ACC112 (cell line): ENCODE measurements around the gene MAGEB3.

Experiments
- H2AFZ ChIP-seq: fragments of 200-600 bp; sonication (generic); one replicate; pipeline ENCODE4 v1.6.0; 2017; ENCODE audit warnings: antibody characterized with exemption, low read length; ENCODE audit not compliant: unreplicated experiment
- H3K27ac ChIP-seq: fragments of 200-600 bp; sonication (generic); 2 replicates; pipeline ENCODE4 v1.5.1; 2014; ENCODE audit warnings: low read depth, mild to moderate bottlenecking, antibody characterized with exemption, low read length, moderate library complexity
- H3K27me3 ChIP-seq: fragments of 200-600 bp; sonication (generic); 2 replicates; pipeline ENCODE4 v1.6.1; 2014; ENCODE audit warnings: mild to moderate bottlenecking, antibody characterized with exemption, low read length, moderate library complexity, mixed read lengths; ENCODE audit not compliant: insufficient read depth
- H3K36me3 ChIP-seq: fragments of 200-600 bp; sonication (generic); 2 replicates; pipeline ENCODE4 v1.6.1; 2016; ENCODE audit warnings: mild to moderate bottlenecking, antibody characterized with exemption, low read length, moderate library complexity, mixed read lengths; ENCODE audit not compliant: insufficient read depth
- H3K4me1 ChIP-seq: fragments of 200-600 bp; sonication (generic); one replicate; pipeline ENCODE4 v1.6.1; 2016; ENCODE audit warnings: low read length, mixed read lengths; ENCODE audit not compliant: insufficient read depth, unreplicated experiment, control insufficient read depth
- H3K4me3 ChIP-seq: fragments of 200-600 bp; sonication (generic); 2 replicates; pipeline ENCODE4 v1.5.1; 2014; ENCODE audit warnings: mild to moderate bottlenecking, low read depth, low read length
- H3K79me2 ChIP-seq: fragments of 200-600 bp; sonication (generic); one replicate; pipeline ENCODE4 v1.6.0; 2016; ENCODE audit warnings: low read length; ENCODE audit not compliant: control insufficient read depth, unreplicated experiment, insufficient read depth

MAGEB3 gene

GRCh38 chrX:30224536-30224935 lies 5.9 kb upstream of the MAGEB3 start:
- H2AFZ ChIP-seq, result no peak overlapping the region
- H3K79me2 ChIP-seq, result no peaks in the 10 kb centered on the region
- no peak overlapping the region for H3K27ac ChIP-seq
- H3K36me3 ChIP-seq, result no peaks in the 10 kb centered on the region
- H3K4me3 ChIP-seq, result no peak overlapping the region
- H3K27me3 ChIP-seq, result no peaks in the 10 kb centered on the region
- H3K4me1 ChIP-seq, result no peaks in the 10 kb centered on the region

- no peaks in the 10 kb centered on the region for H3K4me1 ChIP-seq
- no peak overlapping the region for H3K4me3 ChIP-seq
- H3K27ac ChIP-seq, result no peak overlapping the region
- no peak overlapping the region for H2AFZ ChIP-seq
- no peaks in the 10 kb centered on the region for H3K36me3 ChIP-seq
- H3K79me2 ChIP-seq, result no peaks in the 10 kb centered on the region
- no peaks in the 10 kb centered on the region for H3K27me3 ChIP-seq
These were observed 1.9 kb upstream of the MAGEB3 start for GRCh38 chrX:30228526-30228925.

- H3K27me3 ChIP-seq, result peaks cover 10% of the 10 kb centered on the region; the same call in 1 of the 2 replicates
- H3K36me3 ChIP-seq, result no peaks in the 10 kb centered on the region
- no peaks in the 10 kb centered on the region for H3K79me2 ChIP-seq
- no peaks in the 10 kb centered on the region for H3K4me1 ChIP-seq
- no peak within 1 kb of the TSS for H2AFZ ChIP-seq
- H3K4me3 ChIP-seq, result no peak within 1 kb of the TSS
- no peak within 1 kb of the TSS for H3K27ac ChIP-seq
These were observed 11.4 kb downstream of the MAGEB3 start, which contains the start of gene MAGEB4 for GRCh38 chrX:30241724-30242415. TSS of gene MAGEB4 (plus strand) at chrX:30242000. CDS start at chrX:30242136, 136 bp downstream.

GRCh38 chrX:30246769-30247489 lies 16.5 kb downstream of the MAGEB3 start, which contains the start of gene MAGEB1:
TSS of gene MAGEB1 (plus strand) at chrX:30247146. CDS start at chrX:30250494, 3,348 bp downstream.
- H3K36me3 ChIP-seq, result no peaks in the 10 kb centered on the region
- no peak within 1 kb of the TSS for H2AFZ ChIP-seq
- no peak within 1 kb of the TSS for H3K27ac ChIP-seq
- H3K4me3 ChIP-seq, result no peak within 1 kb of the TSS
- H3K79me2 ChIP-seq, result no peaks in the 10 kb centered on the region
- no peaks in the 10 kb centered on the region for H3K27me3 ChIP-seq
- no peaks in the 10 kb centered on the region for H3K4me1 ChIP-seq

- Histone ChIP-seq H2AFZ (no peak overlapping the region), H3K4me1 (no peaks in the 10 kb centered on the region), H3K36me3 (no peaks in the 10 kb centered on the region), H3K4me3 (no peak overlapping the region), H3K79me2 (no peaks in the 10 kb centered on the region), H3K27me3 (no peaks in the 10 kb centered on the region), H3K27ac (no peak overlapping the region)
These were observed 18.4 kb downstream of the MAGEB3 start for GRCh38 chrX:30248854-30249253.

- H3K27me3 ChIP-seq, result no peaks in the 10 kb centered on the region
- no peak overlapping the region for H3K27ac ChIP-seq
- no peak overlapping the region for H3K4me3 ChIP-seq
- no peaks in the 10 kb centered on the region for H3K4me1 ChIP-seq
- H2AFZ ChIP-seq, result no peak overlapping the region
- H3K36me3 ChIP-seq, result no peaks in the 10 kb centered on the region
- H3K79me2 ChIP-seq, result no peaks in the 10 kb centered on the region
These were observed 22.8 kb downstream of the MAGEB3 start for GRCh38 chrX:30253257-30253656.

- H3K79me2 ChIP-seq, result no peaks in the 10 kb centered on the region
- no peaks in the 10 kb centered on the region for H3K4me1 ChIP-seq
- H3K4me3 ChIP-seq, result no peak overlapping the region
- no peaks in the 10 kb centered on the region for H3K36me3 ChIP-seq
- H2AFZ ChIP-seq, result no peak overlapping the region
- no peak overlapping the region for H3K27ac ChIP-seq
- no peaks in the 10 kb centered on the region for H3K27me3 ChIP-seq
These were observed 29.5 kb downstream of the MAGEB3 start for GRCh38 chrX:30259927-30260326.

GRCh38 chrX:30261012-30261411 lies 30.6 kb downstream of the MAGEB3 start:
- H2AFZ ChIP-seq, result no peak overlapping the region
- peaks cover 3% of the 10 kb centered on the region; the same call in 1 of the 2 replicates for H3K27me3 ChIP-seq

GRCh38 chrX:30262763-30263162 lies 32.3 kb downstream of the MAGEB3 start:
- Histone ChIP-seq H3K27me3 (peaks cover 3% of the 10 kb centered on the region; the same call in 1 of the 2 replicates), H3K79me2 (no peaks in the 10 kb centered on the region), H3K36me3 (no peaks in the 10 kb centered on the region), H3K27ac (no peak overlapping the region), H3K4me3 (no peak overlapping the region), H2AFZ (no peak overlapping the region), H3K4me1 (no peaks in the 10 kb centered on the region)

More at GRCh38 chrX:30261012-30261411, 30.6 kb downstream of the MAGEB3 start:
- H3K4me1 ChIP-seq, result no peaks in the 10 kb centered on the region
- H3K36me3 ChIP-seq, result no peaks in the 10 kb centered on the region
- H3K4me3 ChIP-seq, result no peak overlapping the region
- no peak overlapping the region for H3K27ac ChIP-seq
- no peaks in the 10 kb centered on the region for H3K79me2 ChIP-seq

GRCh38 chrX:30270639-30271038 lies 40.2 kb downstream of the MAGEB3 start:
- no peaks in the 10 kb centered on the region for H3K4me1 ChIP-seq
- H2AFZ ChIP-seq, result no peak overlapping the region
- H3K27ac ChIP-seq, result no peak overlapping the region
- no peaks in the 10 kb centered on the region for H3K36me3 ChIP-seq
- H3K27me3 ChIP-seq, result no peaks in the 10 kb centered on the region
- H3K4me3 ChIP-seq, result no peak overlapping the region
- no peaks in the 10 kb centered on the region for H3K79me2 ChIP-seq

GRCh38 chrX:30275498-30275897 lies 45.0 kb downstream of the MAGEB3 start:
- Histone ChIP-seq H3K4me1 (peaks cover 6% of the 10 kb centered on the region), H3K36me3 (no peaks in the 10 kb centered on the region), H3K27ac (no peak overlapping the region), H3K79me2 (no peaks in the 10 kb centered on the region), H2AFZ (no peak overlapping the region), H3K27me3 (no peaks in the 10 kb centered on the region), H3K4me3 (no peak overlapping the region)
